GM23338 (cell line): Measurements from ENCODE around the gene GSN. TPM values are rescaled to one million over a fixed set of nuclear protein-coding genes. Genes with fewer than 3 reads are reported as not detected.

Experiments used
- ATAC-seq: fragments of 200-7000 bp; cut with Tn5 transposase; 3 replicates; pipeline ENCODE4 v1.9.1; 2020
- DNase-seq: peaks from one replicate; pipeline ENCODE4 v3.0.0-alpha.2; 2015; ENCODE audit warnings: low spot score
- H2AFZ ChIP-seq: fragments of 200-600 bp; sonication (generic); 2 replicates; pipeline ENCODE4 v1.8.0; 2016; ENCODE audit warnings: antibody characterized with exemption, mild to moderate bottlenecking, moderate library complexity
- H3F3A ChIP-seq: fragments of 200-600 bp; sonication (generic); replicated peaks from 2 replicates; pipeline ENCODE4 v1.8.0; 2017; ENCODE audit warnings: antibody characterized with exemption, mixed run types, low read depth
- H3K27ac ChIP-seq: fragments of 200-600 bp; sonication (generic); 2 replicates; pipeline ENCODE4 v1.6.1; 2016; ENCODE audit warnings: low read depth
- H3K27me3 ChIP-seq: fragments of 200-600 bp; sonication (generic); 2 replicates; pipeline ENCODE4 v1.8.0; 2016; ENCODE audit warnings: mild to moderate bottlenecking, mixed run types, moderate library complexity; ENCODE audit not compliant: insufficient read depth
- H3K36me3 ChIP-seq: fragments of 200-600 bp; sonication (generic); 2 replicates; pipeline ENCODE4 v1.8.0; 2016; ENCODE audit warnings: mild to moderate bottlenecking; ENCODE audit not compliant: insufficient read depth
- H3K4me1 ChIP-seq: fragments of 200-600 bp; sonication (generic); 2 replicates; pipeline ENCODE4 v1.8.0; 2016; ENCODE audit warnings: mild to moderate bottlenecking, moderate library complexity; ENCODE audit not compliant: insufficient read depth
- H3K4me2 ChIP-seq: fragments of 200-600 bp; sonication (generic); 2 replicates; pipeline ENCODE4 v1.7.1; 2017; ENCODE audit warnings: mixed run types
- H3K4me3 ChIP-seq: fragments of 200-600 bp; sonication (generic); 2 replicates; pipeline ENCODE4 v1.6.1; 2016; ENCODE audit warnings: mixed run types
- H3K79me2 ChIP-seq: fragments of 200-600 bp; sonication (generic); replicated peaks from 2 replicates; pipeline ENCODE4 v1.8.0; 2017; ENCODE audit warnings: mild to moderate bottlenecking; ENCODE audit not compliant: insufficient read depth
- H3K9me2 ChIP-seq: fragments of 200-600 bp; sonication (generic); 2 replicates; pipeline ENCODE4 v1.8.0; 2017; ENCODE audit not compliant: insufficient read depth
- H4K20me1 ChIP-seq: fragments of 200-600 bp; sonication (generic); replicated peaks from 2 replicates; pipeline ENCODE4 v1.8.0; 2017; ENCODE audit warnings: mild to moderate bottlenecking; ENCODE audit not compliant: insufficient read depth
- H3K27ac Mint-ChIP-seq: 2 replicates; pipeline ENCODE4 v1.8.0; 2020; ENCODE audit warnings: inconsistent platforms, mild to moderate bottlenecking, moderate library complexity, mixed read lengths
- H3K27me3 Mint-ChIP-seq: 3 replicates; pipeline ENCODE4 v1.8.0; 2022; ENCODE audit warnings: low read depth, mild to moderate bottlenecking, moderate library complexity, mixed read lengths, inconsistent platforms; ENCODE audit not compliant: insufficient read depth, poor library complexity
- H3K36me3 Mint-ChIP-seq: 3 replicates; pipeline ENCODE4 v1.8.0; 2021; ENCODE audit warnings: low read depth, mild to moderate bottlenecking, inconsistent platforms, moderate library complexity, mixed read lengths
- H3K4me1 Mint-ChIP-seq: 3 replicates; pipeline ENCODE4 v1.8.0; 2020; ENCODE audit warnings: mild to moderate bottlenecking, inconsistent platforms, mixed read lengths
- H3K4me3 Mint-ChIP-seq: 3 replicates; pipeline ENCODE4 v1.8.0; 2021; ENCODE audit warnings: moderate library complexity, mild to moderate bottlenecking, inconsistent platforms, mixed read lengths
- H3K9me3 Mint-ChIP-seq: 3 replicates; pipeline ENCODE4 v1.8.0; 2020; ENCODE audit warnings: moderate library complexity, mild to moderate bottlenecking, inconsistent platforms, mixed read lengths
- CREB1 ChIP-seq: fragments of 250-450 bp; sonication (Bioruptor Pico); IDR thresholded peaks from 2 replicates; pipeline ENCODE4 v1.5.0; 2020; ENCODE audit warnings: low read depth, mild to moderate bottlenecking, moderate library complexity
- CTCF ChIP-seq, 2 experiments: fragments of 200-600 bp in 1 of 2; sonication (generic) in 1 of 2; conservative IDR thresholded peaks; 2 replicates each; pipeline versions ENCODE4 v1.5.1 to v1.6.1; 2016 to 2017; ENCODE audit warnings: antibody characterized with exemption in 2 of 2, low read depth in 2 of 2, mild to moderate bottlenecking in 2 of 2, moderate library complexity in 1 of 2
- EZH2 ChIP-seq: fragments of 200-600 bp; sonication (generic); IDR thresholded peaks from one replicate; pipeline ENCODE4 v1.8.0; 2017; ENCODE audit warnings: antibody characterized with exemption, mild to moderate bottlenecking, low read depth; ENCODE audit not compliant: unreplicated experiment
- JUNB ChIP-seq: IDR thresholded peaks from one replicate; pipeline ENCODE4 v1.6.1; 2016; ENCODE audit warnings: antibody characterized with exemption; ENCODE audit not compliant: unreplicated experiment
- POLR2AphosphoS5 ChIP-seq: IDR thresholded peaks from 2 replicates; pipeline ENCODE4 v1.6.1; 2016; ENCODE audit warnings: antibody characterized with exemption, low read depth
- REST ChIP-seq: IDR thresholded peaks from one replicate; pipeline ENCODE4 v1.6.1; 2018; ENCODE audit warnings: antibody characterized with exemption; ENCODE audit not compliant: unreplicated experiment
- STAT1 ChIP-seq: IDR thresholded peaks from one replicate; pipeline ENCODE4 v1.6.1; 2016; ENCODE audit warnings: antibody characterized with exemption; ENCODE audit not compliant: unreplicated experiment
- ZNF331 ChIP-seq: fragments of 250-450 bp; sonication (Bioruptor Pico); IDR thresholded peaks from 2 replicates; pipeline ENCODE4 v1.5.0; 2020; ENCODE audit warnings: low read depth, mild to moderate bottlenecking, moderate library complexity
- polyA plus RNA-seq: library from polyadenylated mRNA; unstranded; fragments of >200 nt; fragmentation: Nextera tagmentation; extraction: Ambion mirVana; gene quantifications from 2 replicates; pipeline ENCODE4 v1.2.1, GENCODE V29; 2016
- total RNA-seq: library from RNA; depleted of rRNA; stranded (reverse); fragments of >200 nt; shearing (Covaris generic); gene quantifications from 2 replicates; pipeline ENCODE4 v1.2.3, GENCODE V29; 2014
- TF ChIP-seq, protein P1 (sequence below): fragments of 250-450 bp; sonication (Bioruptor Pico); IDR thresholded peaks from 2 replicates; pipeline ENCODE4 v1.5.0; 2020; ENCODE audit warnings: mild to moderate bottlenecking, moderate library complexity

The GSN gene
- total and polyA plus RNA-seq, 2 experiments from 2014 or later: 30.2 to 85.7 TPM

DNA sequence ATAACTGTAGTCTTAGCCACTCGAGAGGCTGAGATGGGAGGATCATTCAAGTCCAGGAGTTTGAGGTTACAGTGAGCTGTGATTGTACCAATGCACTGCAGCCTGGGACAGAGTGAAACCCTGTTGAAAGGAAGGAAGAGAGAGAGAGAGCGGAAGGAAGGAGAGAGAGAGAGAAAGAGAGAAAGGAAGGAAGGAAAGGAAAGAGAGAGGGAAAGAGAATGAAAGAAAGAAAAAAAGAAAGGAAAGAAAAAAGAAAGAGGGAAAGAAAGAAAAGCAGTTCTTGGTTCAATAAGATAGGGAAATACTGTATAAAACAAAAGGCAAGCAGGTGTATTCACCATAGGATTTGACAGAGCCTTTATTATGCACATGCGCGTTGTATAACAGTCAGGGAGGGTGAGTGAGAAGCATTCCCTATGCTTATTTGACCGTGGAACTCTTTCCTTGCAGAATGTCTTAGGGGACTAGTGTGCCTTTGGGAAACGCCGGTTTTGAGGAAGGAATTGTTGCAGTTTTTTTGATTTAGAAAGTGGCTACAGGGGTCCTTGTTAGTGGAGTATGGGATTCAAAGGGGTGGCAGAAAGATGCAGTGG is 42.0 kb downstream of the GSN start:
- ATAC-seq: no peak

More for the DNA sequence above, 42.0 kb downstream of the GSN start:
- H3F3A ChIP-seq: no peaks in the 10 kb centered on the region
- no peak for DNase-seq
- no peaks in the 10 kb centered on the region for H3K9me2 ChIP-seq
- H2AFZ ChIP-seq: no peak overlapping the region
- Mint-ChIP-seq H3K27ac (no peak overlapping the region), H3K4me3 (no peak overlapping the region), H3K36me3 (peaks cover 24% of the 10 kb centered on the region; the same call in 2 of the 3 replicates), H3K27me3 (peaks cover 2% of the 10 kb centered on the region), H3K4me1 (peaks cover under 1% of the 10 kb centered on the region; the same call in 2 of the 3 replicates), H3K9me3 (no peaks in the 10 kb centered on the region)
- no peak overlapping the region for H3K27ac ChIP-seq
- H3K79me2 ChIP-seq: no peaks in the 10 kb centered on the region
- TF ChIP-seq EZH2 (no peak), POLR2AphosphoS5 (no peak), CTCF (conservative IDR thresholded peaks at IDR 0.05; ENCODE audit: low read depth in 2 of 2) (no peak), REST (no peak), STAT1 (no peak), CREB1 (no peak), ZNF331 (CRISPR knock-in tag) (no peak), JUNB (no peak)
- TF ChIP-seq, protein P1, sequence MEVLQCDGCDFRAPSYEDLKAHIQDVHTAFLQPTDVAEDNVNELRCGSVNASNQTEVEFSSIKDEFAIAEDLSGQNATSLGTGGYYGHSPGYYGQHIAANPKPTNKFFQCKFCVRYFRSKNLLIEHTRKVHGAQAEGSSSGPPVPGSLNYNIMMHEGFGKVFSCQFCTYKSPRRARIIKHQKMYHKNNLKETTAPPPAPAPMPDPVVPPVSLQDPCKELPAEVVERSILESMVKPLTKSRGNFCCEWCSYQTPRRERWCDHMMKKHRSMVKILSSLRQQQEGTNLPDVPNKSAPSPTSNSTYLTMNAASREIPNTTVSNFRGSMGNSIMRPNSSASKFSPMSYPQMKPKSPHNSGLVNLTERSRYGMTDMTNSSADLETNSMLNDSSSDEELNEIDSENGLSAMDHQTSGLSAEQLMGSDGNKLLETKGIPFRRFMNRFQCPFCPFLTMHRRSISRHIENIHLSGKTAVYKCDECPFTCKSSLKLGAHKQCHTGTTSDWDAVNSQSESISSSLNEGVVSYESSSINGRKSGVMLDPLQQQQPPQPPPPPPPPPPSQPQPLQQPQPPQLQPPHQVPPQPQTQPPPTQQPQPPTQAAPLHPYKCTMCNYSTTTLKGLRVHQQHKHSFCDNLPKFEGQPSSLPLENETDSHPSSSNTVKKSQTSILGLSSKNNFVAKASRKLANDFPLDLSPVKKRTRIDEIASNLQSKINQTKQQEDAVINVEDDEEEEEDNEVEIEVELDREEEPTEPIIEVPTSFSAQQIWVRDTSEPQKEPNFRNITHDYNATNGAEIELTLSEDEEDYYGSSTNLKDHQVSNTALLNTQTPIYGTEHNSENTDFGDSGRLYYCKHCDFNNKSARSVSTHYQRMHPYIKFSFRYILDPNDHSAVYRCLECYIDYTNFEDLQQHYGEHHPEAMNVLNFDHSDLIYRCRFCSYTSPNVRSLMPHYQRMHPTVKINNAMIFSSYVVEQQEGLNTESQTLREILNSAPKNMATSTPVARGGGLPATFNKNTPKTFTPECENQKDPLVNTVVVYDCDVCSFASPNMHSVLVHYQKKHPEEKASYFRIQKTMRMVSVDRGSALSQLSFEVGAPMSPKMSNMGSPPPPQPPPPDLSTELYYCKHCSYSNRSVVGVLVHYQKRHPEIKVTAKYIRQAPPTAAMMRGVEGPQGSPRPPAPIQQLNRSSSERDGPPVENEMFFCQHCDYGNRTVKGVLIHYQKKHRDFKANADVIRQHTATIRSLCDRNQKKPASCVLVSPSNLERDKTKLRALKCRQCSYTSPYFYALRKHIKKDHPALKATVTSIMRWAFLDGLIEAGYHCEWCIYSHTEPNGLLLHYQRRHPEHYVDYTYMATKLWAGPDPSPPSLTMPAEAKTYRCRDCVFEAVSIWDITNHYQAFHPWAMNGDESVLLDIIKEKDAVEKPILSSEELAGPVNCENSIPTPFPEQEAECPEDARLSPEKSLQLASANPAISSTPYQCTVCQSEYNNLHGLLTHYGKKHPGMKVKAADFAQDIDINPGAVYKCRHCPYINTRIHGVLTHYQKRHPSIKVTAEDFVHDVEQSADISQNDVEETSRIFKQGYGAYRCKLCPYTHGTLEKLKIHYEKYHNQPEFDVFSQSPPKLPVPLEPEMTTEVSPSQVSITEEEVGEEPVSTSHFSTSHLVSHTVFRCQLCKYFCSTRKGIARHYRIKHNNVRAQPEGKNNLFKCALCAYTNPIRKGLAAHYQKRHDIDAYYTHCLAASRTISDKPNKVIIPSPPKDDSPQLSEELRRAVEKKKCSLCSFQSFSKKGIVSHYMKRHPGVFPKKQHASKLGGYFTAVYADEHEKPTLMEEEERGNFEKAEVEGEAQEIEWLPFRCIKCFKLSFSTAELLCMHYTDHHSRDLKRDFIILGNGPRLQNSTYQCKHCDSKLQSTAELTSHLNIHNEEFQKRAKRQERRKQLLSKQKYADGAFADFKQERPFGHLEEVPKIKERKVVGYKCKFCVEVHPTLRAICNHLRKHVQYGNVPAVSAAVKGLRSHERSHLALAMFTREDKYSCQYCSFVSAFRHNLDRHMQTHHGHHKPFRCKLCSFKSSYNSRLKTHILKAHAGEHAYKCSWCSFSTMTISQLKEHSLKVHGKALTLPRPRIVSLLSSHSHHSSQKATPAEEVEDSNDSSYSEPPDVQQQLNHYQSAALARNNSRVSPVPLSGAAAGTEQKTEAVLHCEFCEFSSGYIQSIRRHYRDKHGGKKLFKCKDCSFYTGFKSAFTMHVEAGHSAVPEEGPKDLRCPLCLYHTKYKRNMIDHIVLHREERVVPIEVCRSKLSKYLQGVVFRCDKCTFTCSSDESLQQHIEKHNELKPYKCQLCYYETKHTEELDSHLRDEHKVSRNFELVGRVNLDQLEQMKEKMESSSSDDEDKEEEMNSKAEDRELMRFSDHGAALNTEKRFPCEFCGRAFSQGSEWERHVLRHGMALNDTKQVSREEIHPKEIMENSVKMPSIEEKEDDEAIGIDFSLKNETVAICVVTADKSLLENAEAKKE (CRISPR knock-in tag): no peak
- H4K20me1 ChIP-seq: no peaks in the 10 kb centered on the region
- H3K36me3 ChIP-seq: peaks cover 3% of the 10 kb centered on the region; the same call in 1 of the 2 replicates
- H3K4me3 ChIP-seq: no peak overlapping the region
- H3K4me1 ChIP-seq: 0 out of 2 replicates have a peak, but pooled peaks cover 6% of the 10 kb centered on the region
- no peaks in the 10 kb centered on the region for H3K27me3 ChIP-seq
- H3K4me2 ChIP-seq: no peak overlapping the region
